ENCODE data around the gene DTL.

The DTL gene

DNA sequence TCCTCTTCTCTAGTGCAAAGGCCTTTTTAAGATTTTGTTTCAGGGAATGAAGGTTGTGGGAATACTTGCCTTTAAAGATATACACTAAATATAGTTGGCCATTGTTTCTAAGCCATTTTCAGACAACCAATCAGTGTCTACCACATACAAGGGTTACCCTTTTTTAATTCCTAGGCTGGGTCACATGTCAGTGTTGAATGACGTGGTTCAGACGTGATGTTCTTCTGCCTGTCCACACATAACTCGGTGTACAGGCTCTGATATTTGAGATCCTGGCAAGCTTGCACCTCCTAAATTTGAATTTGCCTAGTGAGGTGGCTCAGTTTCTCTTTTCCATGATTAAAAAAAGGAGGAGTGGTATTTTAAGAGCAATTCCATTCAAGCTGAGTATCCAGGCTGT, 38.8 kb downstream of the DTL start:
- H3K4me3 ChIP-seq (replicated peaks; ENCODE audit: low read depth, low read length) = no peak overlapping the region
- TF ChIP-seq, protein P1, sequence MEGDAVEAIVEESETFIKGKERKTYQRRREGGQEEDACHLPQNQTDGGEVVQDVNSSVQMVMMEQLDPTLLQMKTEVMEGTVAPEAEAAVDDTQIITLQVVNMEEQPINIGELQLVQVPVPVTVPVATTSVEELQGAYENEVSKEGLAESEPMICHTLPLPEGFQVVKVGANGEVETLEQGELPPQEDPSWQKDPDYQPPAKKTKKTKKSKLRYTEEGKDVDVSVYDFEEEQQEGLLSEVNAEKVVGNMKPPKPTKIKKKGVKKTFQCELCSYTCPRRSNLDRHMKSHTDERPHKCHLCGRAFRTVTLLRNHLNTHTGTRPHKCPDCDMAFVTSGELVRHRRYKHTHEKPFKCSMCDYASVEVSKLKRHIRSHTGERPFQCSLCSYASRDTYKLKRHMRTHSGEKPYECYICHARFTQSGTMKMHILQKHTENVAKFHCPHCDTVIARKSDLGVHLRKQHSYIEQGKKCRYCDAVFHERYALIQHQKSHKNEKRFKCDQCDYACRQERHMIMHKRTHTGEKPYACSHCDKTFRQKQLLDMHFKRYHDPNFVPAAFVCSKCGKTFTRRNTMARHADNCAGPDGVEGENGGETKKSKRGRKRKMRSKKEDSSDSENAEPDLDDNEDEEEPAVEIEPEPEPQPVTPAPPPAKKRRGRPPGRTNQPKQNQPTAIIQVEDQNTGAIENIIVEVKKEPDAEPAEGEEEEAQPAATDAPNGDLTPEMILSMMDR (IDR thresholded peaks at IDR 0.05; ENCODE audit: low read length, missing control alignments) = no peak
- no peak for DNase-seq (ENCODE audit: low read depth)

GRCh38 chr1:212074856-212075255, 39.3 kb downstream of the DTL start:
- TF ChIP-seq, protein P1 (IDR thresholded peaks at IDR 0.05; ENCODE audit: low read length, missing control alignments) = no peak

GRCh38 chr1:212077028-212077427, 41.5 kb downstream of the DTL start:
- TF ChIP-seq, protein P1 (IDR thresholded peaks at IDR 0.05; ENCODE audit: low read length, missing control alignments) = no peak
- no peak for DNase-seq (ENCODE audit: low read depth)
- H3K4me3 ChIP-seq (replicated peaks; ENCODE audit: low read depth, low read length) = no peak overlapping the region

More at GRCh38 chr1:212074856-212075255, 39.3 kb downstream of the DTL start:
- H3K4me3 ChIP-seq (replicated peaks; ENCODE audit: low read depth, low read length) = no peak overlapping the region
- no peak for DNase-seq (ENCODE audit: low read depth)

DNA sequence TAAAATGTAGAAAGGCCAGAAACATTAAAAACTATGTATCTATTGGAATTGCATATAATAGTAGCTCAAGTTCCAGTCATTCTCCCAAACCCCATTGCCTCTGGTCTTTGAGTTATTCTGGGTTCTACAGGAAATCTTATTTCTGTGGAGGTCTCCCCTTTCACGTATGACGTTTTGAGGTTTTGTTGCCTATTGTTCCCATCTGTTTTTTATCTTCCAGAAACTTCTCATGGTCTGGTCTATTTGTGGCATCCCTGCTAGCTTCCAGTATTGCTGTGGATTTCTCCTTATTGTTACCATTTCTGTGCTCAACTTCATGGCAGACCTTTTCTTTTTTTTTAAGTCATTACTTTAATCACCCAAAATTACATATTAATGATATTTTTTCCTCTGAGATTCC, 43.3 kb downstream of the DTL start:
- TF ChIP-seq, protein P1 (IDR thresholded peaks at IDR 0.05; ENCODE audit: low read length, missing control alignments) = no peak
- no peak overlapping the region for H3K4me3 ChIP-seq (replicated peaks; ENCODE audit: low read depth, low read length)
- DNase-seq (ENCODE audit: low read depth) = no peak

- DNase-seq (ENCODE audit: low read depth) = no peak
- TF ChIP-seq, protein P1 (IDR thresholded peaks at IDR 0.05; ENCODE audit: low read length, missing control alignments) = no peak
- no peak overlapping the region for H3K4me3 ChIP-seq (replicated peaks; ENCODE audit: low read depth, low read length)
These were observed 47.3 kb downstream of the DTL start for GRCh38 chr1:212082765-212083406.

DNA sequence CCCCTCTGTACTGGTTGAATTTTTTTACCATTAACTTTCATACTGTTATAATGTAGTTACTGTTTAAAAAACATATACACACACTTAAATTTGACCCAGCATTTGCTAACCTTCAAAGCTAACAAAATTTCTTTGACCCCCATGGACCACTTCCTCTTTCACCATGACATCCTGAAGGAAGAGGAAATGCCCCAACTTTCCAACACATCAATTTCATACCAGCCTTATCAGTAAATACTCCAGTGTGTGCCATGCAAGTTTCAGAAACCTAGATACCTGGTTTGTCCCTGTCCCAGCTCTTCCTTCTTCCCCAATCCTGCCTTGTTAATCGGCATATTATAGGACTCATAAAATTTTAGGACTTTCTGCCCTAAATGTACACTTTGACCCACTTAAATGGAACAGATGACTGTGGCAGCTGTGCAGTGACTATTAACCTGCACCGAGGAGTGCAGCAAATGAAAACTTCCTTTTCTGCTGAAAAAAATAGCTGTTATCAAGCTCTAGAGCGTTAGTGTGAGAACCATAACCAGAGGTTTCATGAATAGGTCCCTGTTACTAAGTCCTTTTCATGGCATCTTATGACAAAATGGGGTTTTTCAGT, 54.1 kb downstream of the DTL start:
- DNase-seq (ENCODE audit: low read depth) = no peak
- TF ChIP-seq, protein P1 (IDR thresholded peaks at IDR 0.05; ENCODE audit: low read length, missing control alignments) = no peak
- H3K4me3 ChIP-seq (replicated peaks; ENCODE audit: low read depth, low read length) = no peak overlapping the region

Measured in fibroblast of pulmonary artery (primary cell).